ENCODE measurements around the gene TBC1D25.

DNA sequence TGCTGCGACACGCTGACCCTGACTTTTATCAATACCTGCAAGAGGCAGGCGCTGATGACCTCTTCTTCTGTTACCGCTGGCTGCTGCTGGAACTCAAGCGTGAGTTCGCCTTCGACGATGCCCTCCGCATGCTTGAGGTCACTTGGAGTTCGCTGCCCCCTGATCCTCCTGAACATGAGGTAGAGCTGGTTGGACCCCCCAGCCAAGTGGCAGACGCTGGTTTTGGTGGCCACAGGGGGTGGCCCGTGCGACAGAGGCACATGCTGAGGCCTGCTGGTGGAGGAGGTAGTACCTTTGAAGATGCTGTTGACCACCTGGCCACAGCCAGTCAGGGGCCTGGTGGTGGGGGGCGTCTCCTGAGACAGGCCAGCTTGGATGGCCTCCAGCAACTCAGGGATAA is 20.5 kb downstream of the TBC1D25 start:
- TF ChIP-seq, protein P1, sequence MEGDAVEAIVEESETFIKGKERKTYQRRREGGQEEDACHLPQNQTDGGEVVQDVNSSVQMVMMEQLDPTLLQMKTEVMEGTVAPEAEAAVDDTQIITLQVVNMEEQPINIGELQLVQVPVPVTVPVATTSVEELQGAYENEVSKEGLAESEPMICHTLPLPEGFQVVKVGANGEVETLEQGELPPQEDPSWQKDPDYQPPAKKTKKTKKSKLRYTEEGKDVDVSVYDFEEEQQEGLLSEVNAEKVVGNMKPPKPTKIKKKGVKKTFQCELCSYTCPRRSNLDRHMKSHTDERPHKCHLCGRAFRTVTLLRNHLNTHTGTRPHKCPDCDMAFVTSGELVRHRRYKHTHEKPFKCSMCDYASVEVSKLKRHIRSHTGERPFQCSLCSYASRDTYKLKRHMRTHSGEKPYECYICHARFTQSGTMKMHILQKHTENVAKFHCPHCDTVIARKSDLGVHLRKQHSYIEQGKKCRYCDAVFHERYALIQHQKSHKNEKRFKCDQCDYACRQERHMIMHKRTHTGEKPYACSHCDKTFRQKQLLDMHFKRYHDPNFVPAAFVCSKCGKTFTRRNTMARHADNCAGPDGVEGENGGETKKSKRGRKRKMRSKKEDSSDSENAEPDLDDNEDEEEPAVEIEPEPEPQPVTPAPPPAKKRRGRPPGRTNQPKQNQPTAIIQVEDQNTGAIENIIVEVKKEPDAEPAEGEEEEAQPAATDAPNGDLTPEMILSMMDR (IDR thresholded peaks at IDR 0.05; ENCODE audit: insufficient read depth, low read depth, low read length), result no peak
- no peak for TF ChIP-seq EZH2 (IDR thresholded peaks at IDR 0.05; ENCODE audit: insufficient read depth, low read length)

Measured in astrocyte (in vitro differentiated cells and primary cell).